GM21619 (cell line): ENCODE results near the gene MRPS24.
A peak's percentile ranks its signal among the peaks of the same experiment; 100 is the strongest.
"Not testable (repeated sequence)": the region's sequence is repeated elsewhere in the genome, so short reads cannot be mapped to it uniquely, and the experiment has no call there.

Source experiments
- ATAC-seq: cut with Tn5 transposase; IDR thresholded peaks from one replicate; pipeline ENCODE4 v1.9.1; 2021; ENCODE audit not compliant: unreplicated experiment

MRPS24 gene

DNA sequence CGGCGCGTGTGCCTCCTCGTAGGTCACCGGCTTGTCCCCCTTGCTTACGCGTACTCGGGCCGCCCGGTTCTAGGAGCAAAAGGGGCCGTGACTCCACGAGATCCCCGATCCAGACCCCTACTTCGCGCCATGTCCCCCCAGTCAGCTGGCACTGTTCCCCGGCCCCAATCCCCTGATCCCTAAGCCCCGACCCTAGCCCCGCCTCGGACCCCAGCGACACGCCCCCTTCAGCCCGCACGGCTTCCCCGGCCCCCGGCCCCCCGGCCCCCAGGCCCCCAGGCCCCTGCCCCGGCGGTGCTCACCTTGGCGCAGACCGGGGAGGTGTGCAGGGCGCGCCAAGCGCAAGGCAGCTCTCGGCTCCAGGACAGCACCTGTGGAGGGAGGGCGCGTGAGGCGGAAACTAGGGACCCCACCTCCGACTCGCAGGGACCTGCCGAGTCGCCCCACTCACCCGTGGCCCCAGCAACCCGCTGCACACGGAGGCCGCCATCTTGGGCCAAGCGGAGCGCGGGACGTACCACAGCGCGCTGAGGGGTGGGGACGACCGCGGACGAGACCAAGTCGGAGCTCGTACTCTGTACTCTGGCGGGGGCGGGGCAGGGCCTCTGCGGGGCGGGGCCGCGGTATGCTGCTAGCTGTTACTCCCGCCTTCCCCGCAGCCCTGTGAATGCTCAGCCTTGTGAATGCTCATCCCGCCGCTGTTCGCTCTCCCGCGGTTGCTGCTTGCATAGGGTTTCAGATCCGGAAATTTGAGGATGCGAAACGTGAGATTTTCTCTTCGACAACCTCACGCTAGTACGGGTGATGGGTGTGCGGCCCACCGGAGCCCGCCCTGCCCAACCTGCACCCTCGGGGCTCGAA is at the start of gene MRPS24:
Gene MRPS24 (minus strand): TSS at position 512 of the 861 bp plus-strand sequence. CDS start 22 bp downstream, at position 490.
- ATAC-seq: peak; percentile 92

DNA sequence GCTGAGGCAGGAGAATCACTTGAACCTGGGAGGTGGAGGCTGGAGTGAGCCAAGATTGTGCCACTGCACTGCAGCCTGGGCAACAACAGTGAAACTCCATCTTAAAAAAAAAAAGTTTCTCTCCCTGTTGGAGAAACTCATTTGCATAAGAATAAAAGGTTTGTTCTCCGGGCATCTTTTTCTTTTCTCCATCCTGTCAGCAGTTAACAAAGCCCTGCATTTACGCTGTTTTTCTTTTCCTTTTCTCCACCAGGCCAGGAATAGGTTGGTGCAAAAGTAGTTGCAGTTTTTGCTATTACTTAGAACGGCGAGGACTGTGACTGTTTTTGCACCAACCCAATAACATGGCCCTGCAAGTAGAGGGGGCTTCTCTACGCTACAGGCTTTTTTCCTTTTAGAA is 46.6 kb upstream of the MRPS24 start:
- no peak for ATAC-seq

DNA sequence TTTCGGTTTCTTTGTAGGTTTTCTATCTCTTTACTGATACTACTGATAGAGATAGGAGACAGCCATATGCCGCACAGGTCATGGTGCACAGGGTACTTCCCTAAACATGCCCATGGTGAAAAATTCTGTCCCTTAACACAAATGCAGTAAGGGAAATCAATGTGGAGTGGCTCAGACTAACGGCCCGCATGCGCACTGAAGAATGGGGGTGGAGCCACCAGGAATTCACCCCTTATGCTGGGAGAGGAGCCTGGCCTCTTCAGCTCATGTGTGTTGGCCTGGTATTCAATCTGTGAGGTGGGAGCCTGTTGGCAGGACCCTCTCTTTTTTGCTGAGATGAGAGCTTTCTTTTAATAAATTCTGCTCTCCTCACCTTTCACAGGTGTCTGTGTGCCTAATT is 45.5 kb upstream of the MRPS24 start:
- no peak for ATAC-seq

DNA sequence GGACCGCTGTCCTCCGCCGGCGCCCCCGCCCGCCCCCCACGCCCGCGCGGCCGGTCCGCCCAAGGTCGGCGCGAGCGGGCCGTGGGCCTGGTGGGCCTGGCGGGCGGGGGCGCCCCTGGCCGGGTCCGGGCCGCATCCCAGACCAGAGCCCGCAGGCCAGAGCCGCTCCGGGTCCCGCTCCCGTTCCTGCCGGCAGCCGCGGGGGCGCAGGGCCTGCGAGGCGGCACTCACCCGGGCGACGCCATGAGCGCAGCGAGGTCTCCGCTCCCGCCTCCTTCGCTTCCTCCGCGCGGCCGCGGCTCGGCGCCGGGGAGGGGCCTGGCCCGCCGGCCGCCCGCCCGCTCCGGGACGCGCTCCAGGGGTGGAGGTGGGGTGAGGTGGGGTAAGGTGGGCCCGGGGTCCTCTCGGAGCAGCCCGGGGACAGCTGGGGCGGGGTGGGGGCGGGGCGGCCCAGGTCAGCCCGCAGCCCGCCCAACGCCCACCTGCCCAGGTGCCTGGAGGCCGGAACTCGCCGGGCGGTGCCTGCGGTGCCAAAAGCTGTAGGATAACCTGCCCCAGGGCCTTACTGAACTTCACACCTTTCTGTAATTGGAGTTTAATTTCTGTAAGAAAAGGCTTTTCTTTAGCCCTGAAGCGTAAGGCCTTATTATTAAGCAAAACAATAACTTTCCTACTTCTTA is 37.2 kb upstream of the MRPS24 start, which contains the start of gene URGCP:
Gene URGCP (minus strand): TSS at position 266 of the 680 bp plus-strand sequence. CDS start 21 bp downstream, at position 245.
- peak; percentile 75 for ATAC-seq

DNA sequence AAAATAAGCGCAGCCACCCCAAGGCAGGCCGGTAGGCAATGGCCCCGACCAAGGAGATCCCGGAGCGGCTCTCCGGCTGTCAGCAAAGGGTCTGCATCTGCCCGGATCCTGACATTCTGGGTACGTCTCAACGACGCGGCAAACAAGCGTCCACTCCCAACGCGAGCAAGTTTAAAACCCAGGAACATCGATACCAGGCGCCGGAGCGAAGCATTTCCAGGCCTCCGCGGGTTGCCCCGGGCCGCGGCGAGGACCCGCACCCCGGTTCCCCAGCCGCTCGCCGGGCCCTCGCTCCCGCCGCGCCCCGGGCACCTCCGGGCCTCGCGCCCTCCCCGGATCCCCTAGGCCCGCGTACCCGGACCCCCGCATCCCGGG is 36.6 kb upstream of the MRPS24 start:
- ATAC-seq: peak; percentile 32

DNA sequence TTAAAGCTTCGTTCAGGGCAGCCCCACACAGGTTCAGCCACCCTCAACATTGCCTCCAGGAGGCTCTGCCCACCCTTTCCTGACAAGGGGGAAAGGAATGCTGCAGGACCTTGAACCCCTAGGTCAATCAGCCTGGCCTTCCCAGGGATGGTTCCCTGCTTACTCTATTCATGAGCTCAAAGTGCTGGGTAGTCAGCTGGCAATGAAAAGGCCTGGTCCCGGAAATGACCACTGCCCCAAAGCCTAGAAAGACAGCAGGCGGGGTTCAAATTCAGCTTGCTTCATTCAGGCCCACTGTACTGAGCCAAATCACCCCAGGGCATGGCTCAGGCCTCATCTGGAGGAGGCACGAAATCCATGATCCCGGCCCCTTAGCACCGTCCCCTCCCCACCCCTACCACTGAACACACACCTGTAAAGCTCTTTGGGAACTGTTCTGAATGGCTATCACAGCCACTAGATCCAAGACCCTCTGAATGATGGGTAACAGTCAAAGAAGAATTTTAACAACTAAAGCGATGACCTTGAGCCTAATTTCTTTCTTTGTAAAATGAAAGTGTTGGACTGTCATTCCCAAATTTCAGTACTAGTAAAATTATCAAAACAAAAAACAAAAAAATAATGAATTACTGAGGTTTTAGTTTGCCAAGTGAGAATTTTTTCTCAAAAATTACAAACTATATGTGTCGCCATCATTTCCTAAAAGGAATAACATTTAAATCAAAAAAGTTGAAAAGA is 36.1 kb upstream of the MRPS24 start:
- no peak for ATAC-seq

DNA sequence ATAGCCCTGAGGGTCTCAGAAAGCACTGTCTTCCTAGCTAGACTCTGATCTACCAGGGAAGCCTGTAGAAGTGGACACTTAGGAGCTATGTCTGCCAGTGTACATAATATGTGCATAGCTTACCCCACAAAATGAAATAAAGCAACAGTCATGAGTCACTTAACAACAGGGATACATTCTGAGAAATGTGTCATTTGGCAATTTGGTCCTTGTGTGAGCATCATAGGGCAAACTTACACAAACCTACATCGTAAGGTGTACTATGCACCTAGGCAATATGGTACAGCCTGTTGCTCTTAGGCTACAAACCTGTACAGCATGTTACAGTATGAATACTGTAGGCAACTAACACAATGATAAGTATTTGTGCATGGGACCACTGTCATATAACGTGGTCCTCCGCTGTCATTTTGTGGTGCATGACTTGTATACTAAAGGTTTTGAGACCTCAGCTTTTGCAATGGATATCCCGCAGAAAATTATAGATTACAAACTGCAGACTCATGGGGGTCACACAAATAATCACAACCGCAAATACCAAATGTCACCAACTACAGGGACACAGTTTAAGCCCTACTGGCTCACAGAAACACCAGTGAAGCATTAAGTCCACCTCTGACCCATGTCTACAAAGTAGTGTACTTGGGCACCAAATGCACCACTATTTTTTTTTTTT is 35.4 kb upstream of the MRPS24 start:
- no peak for ATAC-seq

DNA sequence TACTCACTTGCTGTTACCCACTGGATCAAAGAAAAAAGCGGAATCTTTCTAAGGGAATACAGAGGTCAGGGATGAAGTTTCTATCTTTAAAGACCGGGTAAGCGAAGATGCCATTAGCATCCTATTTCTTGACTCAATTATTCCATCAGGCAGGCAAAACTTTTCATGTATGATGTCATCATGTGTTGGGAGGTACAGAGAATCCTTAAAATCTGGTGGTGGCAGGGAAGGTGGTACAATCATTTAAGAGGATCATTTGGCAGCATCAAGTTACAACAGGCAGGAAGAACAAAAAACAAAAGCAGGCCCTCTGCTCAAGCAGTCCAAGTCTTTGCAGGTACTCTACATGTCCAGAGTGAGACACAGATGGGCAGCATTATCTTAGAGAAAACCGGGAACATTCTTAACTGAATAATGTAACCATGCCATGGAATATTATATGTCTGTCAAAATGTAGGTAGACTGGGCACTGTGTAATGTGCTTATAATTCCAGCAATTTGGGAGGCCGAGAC is 33.3 kb upstream of the MRPS24 start:
- ATAC-seq: no peak

DNA sequence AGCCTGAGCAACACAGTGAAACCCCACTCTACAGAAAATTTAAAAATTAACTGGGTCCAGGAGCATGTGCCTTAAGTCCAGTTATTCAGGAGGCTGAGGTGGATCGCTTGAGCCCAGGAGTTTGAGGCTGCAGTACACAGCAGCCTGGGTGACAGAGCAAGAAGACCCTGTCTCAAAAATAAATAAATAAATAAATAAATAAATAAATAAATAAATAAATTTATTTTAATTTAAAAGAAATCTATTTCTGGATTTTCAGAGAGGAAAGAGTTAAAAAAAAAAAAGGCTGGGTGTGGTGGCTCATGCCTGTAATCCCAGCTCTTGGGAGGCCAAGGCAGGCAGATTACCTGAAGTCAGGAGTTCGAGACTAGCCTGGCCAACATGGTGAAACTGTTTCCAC is 29.3 kb upstream of the MRPS24 start:
- ATAC-seq: not testable (repeated sequence)

DNA sequence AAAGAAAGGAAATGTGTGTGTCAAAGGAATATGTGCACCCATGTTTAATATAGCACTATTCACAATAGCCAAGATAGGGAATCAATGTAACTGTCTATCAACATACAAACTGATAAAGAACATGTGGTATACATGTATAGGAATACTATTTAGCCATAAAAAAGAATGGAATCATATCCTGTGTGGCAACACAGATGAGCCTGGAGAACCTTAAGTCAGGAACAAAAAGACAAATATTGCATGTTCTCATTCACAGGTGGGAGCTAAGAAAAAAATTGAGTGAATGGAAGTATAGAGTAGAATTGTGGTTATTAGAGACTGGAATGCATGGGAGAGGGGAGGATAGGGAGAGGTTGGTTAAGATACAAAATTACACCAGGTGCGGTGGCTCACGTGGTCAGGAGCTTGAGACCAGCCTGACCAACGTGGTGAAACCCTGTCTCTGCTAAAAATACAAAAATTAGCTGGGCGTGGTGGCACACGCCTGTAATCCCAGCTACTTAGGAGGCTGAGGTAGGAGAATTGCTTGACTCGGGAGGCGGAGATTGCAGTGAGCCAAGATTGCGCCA is 26.6 kb upstream of the MRPS24 start:
- no peak for ATAC-seq

DNA sequence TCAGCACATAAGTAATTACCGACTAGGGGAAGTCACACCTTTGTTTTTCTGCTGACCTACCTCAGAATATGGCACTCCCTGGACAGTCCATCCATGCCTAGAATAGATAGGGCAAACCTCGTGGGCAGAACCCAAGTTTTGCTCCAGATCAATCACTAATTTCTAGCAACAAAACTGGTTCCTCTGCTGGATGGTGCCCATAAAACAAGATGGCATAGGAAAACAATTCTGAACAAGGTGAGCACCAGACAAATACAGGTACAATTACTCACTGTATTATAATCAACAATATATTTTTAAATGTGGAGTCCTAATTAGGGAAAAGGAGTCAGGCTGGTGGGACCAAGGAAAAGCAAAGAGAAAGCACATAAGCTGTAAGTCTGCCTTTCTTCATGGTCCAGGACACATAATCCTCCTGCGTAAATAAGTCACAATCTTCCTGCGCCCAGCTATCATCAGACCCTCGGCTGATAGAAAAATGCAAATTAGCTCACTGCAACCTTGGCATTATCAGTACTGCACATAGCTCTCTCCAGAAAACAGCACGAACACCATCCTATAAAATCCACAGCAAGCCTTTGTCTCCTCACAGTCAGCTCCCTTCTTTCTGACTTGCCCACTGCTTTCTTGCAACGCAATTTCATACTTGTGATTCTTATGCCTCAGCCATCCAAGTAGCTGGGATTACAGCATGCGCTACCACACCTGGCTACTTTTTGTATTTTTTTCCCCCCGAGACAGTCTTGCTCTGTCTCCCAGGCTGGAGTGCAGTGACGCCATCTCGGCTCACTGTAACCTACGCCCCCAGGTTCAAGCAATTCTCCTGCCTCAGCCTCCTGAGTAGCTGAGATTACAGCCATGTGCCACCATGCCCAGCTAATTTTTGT is 22.0 kb upstream of the MRPS24 start:
- no peak for ATAC-seq

DNA sequence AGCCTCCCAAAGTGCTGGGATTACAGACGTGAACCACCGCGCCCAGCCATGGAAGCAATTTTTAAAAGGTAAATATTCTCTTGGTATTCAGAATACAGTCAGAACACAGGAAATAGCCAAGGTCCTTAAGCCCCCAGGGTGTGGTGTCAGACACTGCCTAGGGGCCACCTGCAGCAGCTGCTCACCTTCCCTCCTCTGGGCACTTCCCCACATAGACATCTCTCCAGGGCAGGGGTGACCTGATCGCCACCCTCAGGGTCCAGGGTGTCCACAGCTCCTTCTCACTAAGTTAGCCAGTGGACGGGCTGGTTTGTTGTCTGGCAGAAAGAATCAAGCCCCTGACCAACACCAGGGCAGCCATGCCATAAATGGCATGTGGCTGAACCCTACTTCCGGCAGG is 21.2 kb upstream of the MRPS24 start:
- no peak for ATAC-seq

DNA sequence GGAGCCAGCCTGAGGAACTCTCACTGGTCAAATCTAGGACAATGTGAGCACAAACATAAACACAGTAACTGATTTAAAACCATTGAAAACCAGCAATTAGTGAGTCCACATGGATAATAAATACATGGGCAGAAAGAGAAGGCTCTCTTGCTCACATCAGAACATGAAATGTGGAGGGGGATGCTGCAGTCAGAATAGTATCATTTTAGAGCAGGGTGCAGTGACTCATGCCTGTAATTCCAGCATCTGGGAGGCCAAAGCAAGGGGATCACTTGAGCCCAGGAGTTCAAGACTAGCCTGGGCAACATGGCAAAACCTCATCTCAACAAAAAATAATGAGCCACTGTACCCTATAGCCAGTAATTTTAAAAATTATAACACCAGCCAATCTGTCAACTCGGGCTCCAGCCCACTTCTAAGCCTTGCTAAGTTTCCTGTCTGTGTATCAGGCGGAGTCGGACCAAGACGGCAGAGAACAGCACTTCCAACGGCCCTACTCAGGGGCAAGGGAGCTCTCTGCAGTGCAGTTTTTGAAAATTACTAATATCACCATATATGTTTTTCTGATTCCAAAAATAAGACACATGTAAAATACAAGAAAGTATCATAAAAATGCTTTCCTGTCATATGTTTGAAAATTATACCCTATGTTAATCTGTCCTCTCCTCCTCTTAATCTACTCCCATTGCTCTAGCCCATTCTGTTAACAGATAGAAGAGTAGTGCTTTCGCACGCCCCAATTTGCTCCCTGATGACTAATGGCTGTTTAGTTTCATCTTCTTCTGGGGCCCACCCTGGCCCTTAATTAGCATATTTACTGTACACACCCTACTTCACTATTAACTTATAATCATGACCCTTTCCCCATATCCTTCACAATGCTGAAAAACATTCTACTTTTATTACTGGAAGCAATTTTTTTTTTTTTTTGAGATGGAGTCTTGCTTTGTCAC is 20.0 kb upstream of the MRPS24 start:
- no peak for ATAC-seq

DNA sequence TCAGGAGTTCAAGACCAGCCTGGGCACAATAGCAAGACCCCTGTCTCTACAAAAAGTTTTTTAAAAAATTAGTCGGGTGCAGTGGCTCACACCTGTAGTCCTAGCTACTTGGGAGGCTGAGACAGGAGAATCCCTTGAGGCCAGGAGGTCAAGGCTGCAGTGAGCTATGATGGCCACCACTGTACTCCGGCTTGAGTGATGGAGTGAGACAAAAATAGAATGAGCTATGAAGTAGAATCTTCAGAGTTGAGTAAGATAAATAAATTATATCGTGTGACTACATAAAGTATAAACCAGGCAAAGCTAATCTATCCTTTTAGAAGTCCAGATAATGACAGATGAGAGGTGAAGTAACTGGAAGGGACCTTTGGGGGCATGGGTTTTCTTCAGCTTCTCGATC is 15.3 kb upstream of the MRPS24 start:
- no peak for ATAC-seq

DNA sequence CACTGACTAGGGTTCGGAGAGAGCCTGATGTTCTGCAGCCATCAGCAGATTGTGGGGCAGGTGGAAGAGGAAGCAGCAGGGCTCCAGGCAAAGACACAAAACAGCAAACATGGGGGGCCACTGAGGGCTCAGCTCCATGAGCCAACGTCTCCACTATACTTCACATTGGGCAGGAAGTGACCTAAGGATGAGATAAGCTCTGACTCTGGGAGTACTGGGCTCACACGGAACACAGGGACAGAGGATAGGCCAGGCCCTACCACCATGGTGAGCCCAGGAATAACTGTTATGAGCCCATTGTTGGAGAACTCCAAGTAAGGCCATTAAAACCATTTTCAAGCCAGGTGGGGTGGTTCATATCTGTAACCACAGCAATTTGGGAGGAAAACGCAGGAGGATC is 14.9 kb upstream of the MRPS24 start:
- ATAC-seq: no peak

DNA sequence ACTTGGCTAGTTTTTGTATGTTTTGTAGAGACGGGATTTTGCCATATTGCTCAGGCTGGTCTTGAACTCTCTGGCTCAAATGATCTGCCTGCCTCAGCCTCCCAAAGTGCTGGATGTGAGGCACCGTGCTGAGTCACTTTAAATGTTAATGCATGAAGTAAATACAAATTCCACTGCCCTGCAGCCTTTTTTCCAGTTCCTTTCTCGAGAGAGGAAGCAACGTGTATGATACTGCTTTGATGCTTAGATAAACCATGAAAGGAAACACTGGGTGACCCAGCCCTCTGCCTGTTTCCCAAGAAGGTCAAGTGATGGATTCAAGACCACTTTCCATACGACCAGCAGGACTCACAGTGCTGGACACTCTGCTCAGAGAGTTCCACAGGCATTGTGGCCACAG is 11.3 kb upstream of the MRPS24 start:
- no peak for ATAC-seq

DNA sequence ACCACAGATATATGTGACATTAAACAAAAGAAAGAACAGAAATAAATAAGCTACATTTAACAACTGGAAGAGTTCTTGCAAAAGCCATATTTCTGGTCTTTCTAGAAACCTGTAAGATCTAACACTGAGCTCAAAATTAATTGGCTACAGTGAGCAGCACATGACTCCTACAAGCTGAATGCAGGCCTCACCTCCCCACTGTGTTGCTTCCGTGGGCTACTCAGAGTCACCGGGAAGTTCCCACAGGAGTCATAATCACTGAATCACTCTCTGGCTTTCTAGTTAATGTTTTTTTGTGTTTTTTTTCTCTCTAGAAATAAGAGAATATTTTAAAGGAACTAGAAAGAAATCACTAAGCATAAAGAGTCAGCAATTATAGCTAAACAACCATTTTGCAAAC is 10.2 kb upstream of the MRPS24 start:
- ATAC-seq: no peak

DNA sequence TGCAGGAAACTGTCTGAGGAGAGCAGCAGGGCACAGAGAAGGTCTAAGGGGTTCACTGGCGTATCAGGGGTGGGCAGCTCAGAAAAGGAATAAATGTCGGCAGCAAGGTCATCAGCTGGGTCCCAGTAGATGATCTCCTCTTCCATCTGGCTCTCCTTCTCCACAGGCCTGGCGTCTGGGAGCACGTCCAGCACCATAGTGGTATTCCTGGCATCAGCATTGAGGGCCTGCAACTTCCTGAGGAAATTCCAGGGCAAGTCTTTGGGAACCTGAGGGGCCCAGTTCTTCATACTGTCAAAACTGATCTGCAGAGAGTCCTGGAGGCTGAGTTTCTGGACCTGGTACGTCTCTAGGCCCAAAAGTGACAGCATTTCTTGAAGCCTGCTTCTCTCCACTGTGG is 9.6 kb upstream of the MRPS24 start:
- no peak for ATAC-seq
